HS-5 (cell line): ENCODE results near the gene TFCP2L1.
"Not testable (repeated sequence)": the region's sequence is repeated elsewhere in the genome, so short reads cannot be mapped to it uniquely, and the experiment has no call there.

Experiments used
- DNase-seq: peaks from one replicate; pipeline ENCODE4 v3.0.0-alpha.2; 2012; ENCODE audit warnings: low read depth

TFCP2L1 gene, protein sequence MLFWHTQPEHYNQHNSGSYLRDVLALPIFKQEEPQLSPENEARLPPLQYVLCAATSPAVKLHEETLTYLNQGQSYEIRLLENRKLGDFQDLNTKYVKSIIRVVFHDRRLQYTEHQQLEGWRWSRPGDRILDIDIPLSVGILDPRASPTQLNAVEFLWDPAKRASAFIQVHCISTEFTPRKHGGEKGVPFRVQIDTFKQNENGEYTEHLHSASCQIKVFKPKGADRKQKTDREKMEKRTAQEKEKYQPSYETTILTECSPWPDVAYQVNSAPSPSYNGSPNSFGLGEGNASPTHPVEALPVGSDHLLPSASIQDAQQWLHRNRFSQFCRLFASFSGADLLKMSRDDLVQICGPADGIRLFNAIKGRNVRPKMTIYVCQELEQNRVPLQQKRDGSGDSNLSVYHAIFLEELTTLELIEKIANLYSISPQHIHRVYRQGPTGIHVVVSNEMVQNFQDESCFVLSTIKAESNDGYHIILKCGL

DNA sequence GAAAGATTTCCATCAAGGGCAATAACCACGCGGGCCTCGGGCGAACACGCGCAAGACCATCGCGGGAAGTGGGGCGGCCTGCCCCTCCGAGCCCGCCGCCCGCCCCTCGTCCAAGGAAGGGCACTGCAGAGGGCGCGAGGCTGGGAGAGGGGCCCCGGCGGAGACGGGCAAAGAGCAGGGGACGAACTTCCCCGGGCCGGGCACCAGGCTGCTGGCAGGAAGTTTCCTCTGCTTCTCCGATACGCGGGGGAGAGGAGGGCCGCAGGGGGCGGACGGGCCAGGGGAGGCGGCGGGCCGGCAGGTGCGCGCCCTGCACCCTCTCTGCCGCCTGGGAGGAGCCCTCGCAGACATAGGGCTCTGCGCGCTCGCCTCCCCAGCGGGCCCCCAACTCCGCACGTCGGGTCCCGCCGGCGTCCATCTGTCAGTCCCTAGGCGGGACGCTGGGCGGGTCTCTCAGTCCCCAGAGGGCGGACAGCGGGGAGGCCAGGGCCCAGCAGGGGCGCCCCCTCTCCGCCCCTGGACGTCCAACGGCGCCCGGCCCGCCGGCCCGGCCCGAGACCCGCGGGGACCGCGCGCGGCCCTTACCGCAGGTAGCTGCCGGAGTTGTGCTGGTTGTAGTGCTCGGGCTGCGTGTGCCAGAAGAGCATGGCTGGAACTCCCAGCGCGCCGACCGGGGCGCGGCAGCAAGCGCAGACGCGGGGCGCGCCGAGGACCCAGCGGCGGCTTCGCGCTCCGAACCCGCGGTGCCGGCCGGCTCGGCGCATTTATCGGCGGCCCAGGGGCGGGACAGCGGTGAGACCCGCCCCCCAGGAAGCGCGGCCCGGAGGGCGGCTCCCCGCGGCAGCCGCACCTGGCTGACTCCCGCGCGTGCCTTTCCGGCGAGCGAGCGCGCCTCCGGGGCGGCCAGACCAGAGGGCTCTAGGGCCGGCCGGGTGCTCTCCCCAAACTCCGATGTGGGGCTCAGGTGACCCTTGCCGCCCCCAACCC lies at the start of gene TFCP2L1:
Gene TFCP2L1 (minus strand): TSS at position 740 of the 987 bp plus-strand sequence. CDS start 93 bp downstream, at position 647.
- no peak for DNase-seq

DNA sequence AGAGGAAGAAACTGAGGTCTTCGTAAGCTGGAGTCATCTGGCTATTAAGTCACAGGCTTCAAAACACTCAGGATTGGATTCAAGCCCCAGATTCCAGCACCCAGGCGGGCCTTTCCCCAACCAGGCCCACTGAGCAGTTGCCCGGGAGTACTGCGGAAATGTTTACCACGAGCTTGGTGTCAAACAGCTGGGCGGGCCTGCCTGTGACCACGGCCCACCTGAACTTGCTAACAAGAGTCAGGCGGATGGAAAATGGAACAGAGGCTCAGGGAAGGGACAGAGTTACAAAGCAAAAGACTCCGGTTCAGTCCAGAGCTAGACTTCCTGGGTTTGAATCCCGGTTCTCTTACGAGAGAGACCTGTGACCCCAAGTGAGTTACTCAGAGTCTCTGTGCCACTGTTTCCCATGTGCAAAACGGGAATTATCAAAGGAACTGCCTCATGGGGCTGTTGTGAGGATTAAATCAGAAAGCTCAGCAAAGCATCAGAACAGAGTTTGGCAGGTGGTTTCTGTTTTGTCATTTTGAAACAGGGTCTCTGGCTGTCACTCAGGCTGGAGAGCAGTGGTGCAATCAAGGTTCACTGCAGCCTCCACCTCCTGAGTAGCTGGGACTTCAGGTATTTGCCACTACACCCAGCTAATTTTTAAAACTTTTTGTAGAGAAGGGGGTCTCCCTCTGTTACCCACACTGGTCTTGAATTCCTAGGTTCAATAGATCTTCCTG lies 49.0 kb upstream of the TFCP2L1 start:
- no peak for DNase-seq

DNA sequence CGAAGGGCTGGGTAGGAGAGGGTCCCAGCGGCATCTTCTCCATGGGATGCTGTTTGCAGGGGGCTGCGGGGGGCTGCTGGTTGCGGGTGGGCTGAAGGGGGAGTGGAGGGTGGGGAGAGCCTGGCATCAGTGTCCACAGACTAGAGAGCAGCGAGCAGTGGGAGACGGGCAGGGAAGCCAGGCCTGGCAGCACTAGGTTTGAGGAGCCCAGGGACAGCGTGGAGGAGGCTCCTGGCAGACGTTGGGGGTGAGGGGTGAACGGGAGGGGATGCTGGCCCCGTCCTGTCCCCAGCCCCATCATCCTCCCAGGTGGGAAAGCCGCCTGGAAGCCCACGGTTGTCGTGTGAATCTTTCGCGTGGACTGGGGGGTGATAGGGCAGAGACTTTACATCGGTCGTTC lies 48.2 kb upstream of the TFCP2L1 start:
- no peak for DNase-seq

DNA sequence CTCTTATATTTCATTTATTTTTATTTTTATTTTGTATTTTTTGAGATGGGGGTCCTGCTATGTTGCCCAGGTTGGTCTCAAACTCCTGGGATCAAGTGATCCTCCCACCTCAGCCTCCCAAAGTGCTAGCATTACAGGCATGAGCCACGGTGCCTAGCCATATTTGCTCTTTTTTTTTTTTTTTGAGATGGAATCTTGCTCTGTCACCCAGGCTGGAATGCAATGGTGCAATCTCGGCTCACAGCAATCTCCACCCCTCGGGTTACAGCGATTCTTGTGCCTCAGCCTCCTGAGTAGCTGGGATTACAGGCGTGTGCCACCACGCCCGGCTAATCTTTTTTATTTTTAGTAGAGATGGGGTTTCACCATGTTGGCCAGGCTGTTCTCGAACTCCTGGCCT lies 46.3 kb upstream of the TFCP2L1 start:
- not testable (repeated sequence) for DNase-seq

DNA sequence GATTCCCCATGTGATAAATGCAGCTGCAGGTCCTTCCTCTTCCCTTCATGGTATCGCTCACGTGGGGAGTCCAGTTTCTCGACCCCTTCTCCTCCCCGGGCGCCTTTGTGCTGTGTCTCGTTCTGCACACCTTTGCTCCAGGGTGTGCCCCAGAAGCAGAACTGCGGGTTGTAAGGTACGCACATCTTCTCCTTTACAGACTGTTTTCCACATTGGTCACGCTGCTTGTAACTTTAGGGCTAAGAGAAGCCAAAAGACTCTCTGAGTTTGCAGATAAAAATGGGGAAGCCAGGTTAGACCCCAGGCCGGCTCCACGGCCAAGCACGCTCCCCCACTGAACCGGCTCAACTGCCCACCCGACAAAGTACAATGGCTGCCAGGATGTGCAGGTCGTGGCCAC lies 45.9 kb upstream of the TFCP2L1 start:
- no peak for DNase-seq

DNA sequence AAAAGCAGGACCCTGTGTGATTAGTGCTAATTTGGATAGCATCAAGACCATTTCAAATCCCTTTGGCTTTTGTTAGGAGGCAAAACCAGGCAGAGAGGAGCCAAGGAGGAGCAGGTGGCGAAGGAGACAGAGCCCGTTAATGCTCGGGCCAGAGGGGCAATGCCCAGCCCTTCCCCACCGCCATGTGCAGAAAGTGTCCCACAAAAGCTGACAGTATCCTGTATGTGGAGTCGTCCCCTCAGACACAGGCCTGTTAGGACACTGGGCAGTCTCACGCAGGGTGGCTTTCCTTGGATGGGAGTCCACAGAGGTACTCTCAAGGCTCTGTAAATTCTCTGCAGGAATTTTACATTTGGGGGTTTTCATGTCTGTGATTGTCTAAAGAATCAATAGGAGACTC lies 44.8 kb upstream of the TFCP2L1 start:
- DNase-seq = no peak

DNA sequence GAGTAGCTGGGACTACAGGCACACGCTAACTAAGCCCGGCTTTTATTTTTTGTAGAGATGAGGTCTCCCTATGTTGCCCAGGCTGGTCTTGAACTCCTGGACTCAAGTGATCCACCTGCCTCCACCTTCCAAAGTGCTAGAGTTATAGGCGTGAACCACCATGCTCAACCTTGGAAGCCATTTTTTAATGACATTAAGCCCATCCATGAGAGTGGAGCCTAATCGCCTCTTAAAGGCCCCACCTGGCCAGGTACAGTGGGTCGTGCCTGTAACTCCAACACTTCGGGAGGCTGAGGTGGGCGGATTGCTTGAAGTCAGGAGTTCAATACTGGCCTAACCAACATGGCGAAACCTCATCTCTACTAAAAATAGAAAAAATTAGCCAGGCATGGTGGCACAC lies 41.6 kb upstream of the TFCP2L1 start:
- DNase-seq = no peak

DNA sequence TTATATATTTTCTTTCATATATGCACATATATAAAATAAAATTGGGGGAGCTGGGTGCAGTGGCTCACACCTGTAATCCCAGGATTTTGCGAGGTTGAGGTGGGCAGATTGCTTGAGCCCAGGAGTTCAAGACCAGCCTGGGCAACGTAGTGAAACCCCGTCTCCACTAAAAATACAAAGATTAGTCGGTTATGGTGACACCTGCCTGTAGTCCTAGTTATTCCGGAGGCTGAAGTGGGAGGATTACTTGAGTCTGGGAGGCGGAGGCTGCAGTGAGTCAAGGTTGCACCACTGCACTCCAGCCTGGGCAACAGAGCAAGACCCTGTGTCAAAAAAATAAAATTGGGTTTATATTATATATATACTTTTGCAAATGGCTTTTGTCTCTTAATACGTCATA lies 39.6 kb upstream of the TFCP2L1 start:
- no peak for DNase-seq

DNA sequence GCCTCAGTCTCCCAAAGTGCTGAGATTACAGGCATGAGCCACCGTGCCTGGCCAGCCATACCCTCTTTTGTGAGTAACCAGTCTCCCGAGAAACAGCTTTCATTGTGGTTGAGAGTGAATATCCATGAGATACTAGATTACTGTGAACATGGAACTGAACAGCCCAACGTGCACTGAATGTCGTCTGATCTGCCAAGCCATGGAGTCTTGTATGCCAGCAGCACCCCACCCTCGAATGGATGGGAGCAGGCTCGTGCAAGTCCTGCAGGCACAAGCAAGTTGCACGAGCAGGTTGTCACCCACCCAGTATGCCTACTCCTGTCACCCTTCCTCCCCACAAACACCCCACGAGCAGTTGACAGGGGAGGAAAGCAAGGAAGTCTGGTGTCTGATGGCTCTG lies 36.5 kb upstream of the TFCP2L1 start:
- no peak for DNase-seq

DNA sequence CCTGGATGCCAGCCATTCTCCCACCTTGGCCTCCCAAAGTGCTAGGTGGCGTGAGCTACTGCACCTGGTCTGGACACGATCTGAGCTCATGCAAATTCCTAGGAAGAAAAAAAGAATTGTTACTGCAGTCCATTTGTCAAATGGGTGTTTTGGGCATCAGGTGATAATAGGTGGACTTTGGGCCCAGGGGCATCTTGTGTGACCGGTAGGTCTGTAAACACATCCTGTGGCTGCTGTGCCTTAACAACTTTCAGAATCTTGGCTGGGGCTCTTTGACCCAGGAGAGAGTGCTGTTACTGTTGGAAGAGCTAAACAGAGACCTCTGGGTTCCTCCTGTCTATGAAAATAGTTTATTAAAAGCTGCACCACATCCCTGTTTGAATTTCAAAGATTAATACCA lies 34.9 kb upstream of the TFCP2L1 start:
- no peak for DNase-seq

DNA sequence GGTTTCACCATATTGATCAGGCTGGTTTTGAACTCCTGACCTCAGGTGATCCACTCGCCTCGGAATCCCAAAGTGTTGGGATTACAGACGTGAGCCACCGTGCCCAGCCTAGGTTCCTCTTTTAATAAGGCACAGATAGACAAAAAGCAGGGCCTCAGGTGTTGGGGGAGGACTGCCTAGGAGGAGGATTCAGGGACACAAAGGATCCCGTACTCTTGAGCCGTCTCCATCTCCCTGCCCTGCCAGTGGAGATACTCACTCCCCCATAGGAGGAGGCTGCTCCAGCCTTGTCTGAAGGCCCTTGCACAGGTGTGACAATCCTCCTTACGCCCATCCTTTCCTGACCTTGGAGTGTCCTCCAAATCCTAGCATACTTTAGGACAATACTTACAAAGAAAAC lies 32.0 kb upstream of the TFCP2L1 start:
- no peak for DNase-seq

DNA sequence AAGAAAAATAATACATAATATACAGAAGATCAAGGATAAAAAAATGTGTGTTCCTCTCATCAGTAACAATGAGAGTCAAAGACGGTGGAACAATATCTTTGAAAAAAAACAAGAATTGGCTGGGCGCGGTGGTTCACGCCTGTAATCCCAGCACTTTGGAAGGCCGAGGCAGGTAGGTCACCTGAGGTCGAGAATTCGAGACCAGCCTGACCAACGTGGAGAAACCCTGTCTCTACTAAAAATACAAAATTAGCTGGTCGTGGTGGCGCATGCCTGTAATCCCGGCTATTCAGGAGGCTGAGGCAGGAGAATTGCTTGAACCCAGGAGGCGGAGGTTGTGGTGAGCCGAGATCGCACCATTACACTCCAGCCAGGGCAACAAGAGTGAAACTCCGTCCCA lies 28.7 kb upstream of the TFCP2L1 start:
- not testable (repeated sequence) for DNase-seq

DNA sequence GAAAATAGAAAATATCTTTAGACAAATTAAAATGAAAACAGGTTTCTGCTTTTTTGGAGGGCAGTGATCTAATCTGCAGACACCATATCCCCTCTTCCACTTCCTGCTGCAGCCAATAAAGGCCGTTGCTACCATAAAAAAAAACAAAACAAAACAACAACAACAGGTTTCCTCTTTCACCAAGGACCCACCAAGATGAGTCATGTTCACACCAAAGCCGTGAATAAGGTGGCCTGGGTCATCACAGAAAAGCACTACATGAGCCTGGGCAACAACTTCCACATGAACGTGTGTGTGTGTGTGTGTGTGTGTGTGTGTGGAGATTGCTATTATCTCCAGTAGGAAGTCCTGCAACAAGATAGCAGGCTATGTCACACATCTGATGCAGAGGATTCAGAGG lies 24.8 kb upstream of the TFCP2L1 start:
- DNase-seq = no peak

DNA sequence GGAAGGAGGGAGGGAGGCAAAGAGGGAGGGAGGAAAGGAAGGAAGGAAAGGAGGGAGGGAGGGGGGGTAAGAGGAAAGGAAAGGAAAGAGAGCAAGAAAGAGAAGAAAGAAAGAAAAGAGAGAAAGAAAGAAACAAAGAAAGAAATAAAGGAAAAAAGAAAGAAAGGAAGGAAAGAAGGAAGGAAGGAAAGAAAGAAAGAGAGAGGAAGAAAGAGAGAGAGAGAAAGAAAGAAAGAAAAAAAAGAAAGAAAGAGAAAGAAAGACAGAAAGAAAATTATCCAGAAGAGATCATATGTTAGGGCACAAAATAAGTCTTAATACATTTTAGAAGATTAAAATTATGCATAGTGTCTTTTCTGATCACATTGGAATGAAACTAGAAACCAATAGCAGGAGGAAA lies 24.3 kb upstream of the TFCP2L1 start:
- no peak for DNase-seq

DNA sequence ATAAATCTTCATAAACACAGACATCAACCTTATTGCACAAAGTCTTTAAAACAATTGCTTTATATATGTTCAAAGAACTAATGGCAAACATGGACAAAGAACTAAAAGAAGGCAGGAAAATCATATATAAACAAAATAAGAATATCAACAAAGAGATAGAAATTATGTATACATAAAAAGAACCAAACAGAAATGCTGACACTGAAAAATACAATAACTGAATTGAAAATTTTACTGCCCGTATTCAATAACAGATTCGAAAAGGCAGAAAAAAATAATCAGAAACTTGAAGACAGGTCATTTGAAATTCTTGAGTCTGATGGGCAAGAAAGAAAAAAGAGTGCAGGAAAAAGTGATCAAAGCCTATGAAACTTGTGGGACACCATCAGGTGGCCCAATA lies 22.0 kb upstream of the TFCP2L1 start:
- no peak for DNase-seq

DNA sequence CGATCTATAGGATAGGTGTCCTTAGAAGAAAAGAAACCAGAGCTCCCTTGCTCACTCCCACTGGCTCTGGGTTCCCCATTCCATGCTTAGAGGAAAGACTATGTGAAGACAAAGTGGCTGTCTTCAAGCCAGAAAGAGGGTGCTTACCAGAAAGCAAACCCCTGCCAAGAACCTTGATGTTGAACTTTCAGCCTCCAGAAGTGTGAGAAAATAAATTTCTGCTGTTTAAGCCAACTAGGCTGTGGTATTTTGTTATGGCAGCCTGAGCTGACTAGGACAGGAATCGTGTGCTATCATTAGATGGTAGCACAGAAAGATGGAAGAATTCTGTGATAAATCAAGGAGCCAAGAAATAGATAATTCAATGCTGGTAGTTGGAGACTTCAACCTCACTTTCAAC lies 19.9 kb upstream of the TFCP2L1 start:
- no peak for DNase-seq

DNA sequence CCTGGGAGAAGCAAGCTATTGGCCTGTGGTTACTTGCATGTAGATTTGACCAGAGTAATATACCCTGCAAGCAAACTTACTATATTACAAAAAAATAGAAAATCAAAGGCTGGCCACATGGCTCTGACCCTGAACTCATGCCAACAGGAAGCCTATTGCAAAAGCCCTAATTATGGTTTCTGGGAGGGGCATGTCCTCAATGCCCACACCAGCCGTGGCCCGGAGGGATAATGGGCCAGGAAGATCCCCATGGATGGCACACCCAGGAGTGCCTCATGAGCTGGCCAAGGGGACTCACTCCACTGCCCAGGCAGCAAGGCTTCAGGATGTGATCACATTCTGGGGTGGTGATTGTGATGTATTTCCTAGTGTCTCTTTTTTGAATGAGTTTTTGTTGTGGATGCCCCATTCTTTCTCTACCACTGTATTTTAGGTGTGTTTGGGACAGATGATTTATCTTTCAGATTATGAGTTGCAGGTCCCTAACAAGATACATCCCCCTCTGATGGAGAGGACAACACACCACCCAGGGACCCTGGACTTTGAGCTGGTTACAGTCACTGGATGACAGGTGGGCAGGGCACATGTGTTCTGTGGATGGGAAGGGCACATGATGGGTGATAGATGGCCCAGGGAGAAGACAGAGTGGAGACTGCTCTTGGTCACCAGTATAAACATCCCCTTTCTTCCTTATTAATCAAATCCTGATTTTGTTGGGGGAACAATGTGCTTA lies 18.7 kb upstream of the TFCP2L1 start:
- DNase-seq = no peak

DNA sequence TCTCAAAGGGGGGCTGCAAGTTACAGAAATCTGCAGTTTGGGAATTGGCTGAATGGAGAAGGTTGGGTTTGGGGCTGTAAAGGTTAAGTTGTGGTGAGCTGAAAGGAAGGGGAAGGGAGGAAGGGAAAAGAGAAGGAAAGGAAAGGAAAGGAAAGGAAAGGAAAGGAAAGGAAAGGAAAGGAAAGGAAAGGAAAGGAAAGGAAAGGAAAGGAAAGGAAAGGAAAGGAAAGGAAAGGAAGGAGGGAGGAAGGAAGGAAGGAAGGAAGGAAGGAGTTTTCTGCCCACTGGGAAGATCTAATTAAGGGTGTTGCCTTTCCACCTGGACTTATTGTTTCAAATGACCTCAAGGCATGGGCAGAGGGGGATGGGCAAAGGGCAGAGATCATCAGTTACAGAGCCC lies 16.2 kb upstream of the TFCP2L1 start:
- not testable (repeated sequence) for DNase-seq

DNA sequence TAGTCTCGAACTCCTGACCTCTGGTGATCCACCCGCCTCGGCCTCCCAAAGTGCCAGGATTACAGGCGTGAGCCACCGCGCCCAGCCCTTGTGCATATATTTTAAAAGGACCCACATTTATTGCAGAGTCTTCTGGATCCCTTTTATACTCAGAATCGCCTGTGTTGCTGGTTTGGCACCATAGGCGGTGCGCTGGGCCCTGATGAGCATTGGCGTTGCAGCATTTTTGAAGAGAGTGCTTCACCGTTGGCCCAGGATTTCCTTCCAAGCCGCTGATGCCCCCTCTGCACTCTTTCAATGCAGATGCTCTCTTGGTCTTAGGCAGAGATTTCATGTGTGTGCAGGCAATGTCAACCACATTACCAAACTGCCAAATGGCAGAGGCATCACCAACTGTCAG lies 13.5 kb upstream of the TFCP2L1 start:
- no peak for DNase-seq

DNA sequence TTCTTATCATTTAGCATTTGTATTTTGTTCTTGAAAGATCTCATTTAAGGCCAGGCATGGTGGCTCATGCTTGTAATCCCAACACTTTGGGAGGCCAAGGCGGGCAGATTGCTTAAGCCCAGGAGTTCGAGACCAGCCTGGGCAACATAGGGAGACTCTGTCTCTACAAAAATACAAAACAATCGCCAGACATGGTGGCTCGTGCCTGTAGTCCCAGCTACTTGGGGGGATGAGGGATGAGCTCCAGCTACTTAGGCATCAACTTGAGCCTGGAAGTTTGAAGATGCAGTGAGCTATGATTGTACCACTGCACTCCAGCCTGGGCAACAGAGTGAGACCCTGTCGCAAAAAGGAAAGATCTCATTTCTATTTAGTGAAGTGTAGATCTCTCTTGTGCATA lies 12.9 kb upstream of the TFCP2L1 start:
- DNase-seq = not testable (repeated sequence)

DNA sequence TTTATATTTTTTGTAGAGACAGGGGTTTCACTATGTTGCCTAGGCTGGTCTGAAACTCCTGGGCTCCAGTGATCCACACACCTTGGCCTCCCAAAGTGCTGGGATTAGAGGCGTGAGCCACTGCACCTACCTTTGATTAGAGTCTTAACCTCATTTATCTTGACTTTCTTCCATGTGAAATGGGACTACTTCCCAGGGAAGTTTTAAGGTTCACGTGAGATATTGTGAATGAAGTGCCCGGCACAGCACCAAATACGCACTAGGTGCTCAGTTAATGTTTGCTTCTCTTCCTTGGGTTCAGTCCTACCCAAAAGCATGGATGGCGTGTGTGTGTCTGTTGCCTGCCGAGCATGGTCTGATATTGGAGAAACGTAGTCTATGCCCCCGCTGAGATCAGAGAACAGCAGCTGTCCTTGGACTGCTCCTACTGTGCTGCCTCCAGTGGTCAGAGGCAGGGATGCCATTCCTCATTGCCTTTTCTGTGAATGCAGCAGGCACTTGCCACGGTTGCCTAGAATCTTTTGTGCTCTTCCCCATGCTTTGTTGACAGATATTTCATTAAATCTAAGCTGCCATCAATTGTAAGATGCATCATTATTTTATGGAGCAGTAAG lies 12.3 kb upstream of the TFCP2L1 start:
- DNase-seq = no peak
